Measurements from ENCODE around the gene FLT1.

FLT1 gene

GRCh38 chr13:28375250-28375930, 119.5 kb downstream of the FLT1 start:
- no peaks in the 10 kb centered on the region for H3K79me2 ChIP-seq (ENCODE audit: insufficient read depth, low read depth)
- no peaks in the 10 kb centered on the region for H3K27me3 ChIP-seq (ENCODE audit: insufficient read depth, low read depth)
- H3K4me3 ChIP-seq (IDR thresholded peaks at IDR 0.05; ENCODE audit: insufficient read depth, low read depth, low read length) = no peak overlapping the region
- H3K4me2 ChIP-seq = no peak overlapping the region
- H3K9ac ChIP-seq = no peak overlapping the region
- no peak overlapping the region for H3K27ac ChIP-seq
- TF ChIP-seq, protein P1, sequence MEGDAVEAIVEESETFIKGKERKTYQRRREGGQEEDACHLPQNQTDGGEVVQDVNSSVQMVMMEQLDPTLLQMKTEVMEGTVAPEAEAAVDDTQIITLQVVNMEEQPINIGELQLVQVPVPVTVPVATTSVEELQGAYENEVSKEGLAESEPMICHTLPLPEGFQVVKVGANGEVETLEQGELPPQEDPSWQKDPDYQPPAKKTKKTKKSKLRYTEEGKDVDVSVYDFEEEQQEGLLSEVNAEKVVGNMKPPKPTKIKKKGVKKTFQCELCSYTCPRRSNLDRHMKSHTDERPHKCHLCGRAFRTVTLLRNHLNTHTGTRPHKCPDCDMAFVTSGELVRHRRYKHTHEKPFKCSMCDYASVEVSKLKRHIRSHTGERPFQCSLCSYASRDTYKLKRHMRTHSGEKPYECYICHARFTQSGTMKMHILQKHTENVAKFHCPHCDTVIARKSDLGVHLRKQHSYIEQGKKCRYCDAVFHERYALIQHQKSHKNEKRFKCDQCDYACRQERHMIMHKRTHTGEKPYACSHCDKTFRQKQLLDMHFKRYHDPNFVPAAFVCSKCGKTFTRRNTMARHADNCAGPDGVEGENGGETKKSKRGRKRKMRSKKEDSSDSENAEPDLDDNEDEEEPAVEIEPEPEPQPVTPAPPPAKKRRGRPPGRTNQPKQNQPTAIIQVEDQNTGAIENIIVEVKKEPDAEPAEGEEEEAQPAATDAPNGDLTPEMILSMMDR (conservative IDR thresholded peaks at IDR 0.05; ENCODE audit: low read depth, low read length) = no peak
- H3K4me1 ChIP-seq (ENCODE audit: low read depth, poor library complexity, severe bottlenecking) = no peaks in the 10 kb centered on the region
- H4K20me1 ChIP-seq (ENCODE audit: insufficient read depth) = no peaks in the 10 kb centered on the region
- no peak overlapping the region for H2AFZ ChIP-seq (ENCODE audit: low read depth)
- H3K36me3 ChIP-seq (ENCODE audit: insufficient read depth) = no peaks in the 10 kb centered on the region

GRCh38 chr13:28373810-28374209, 121.1 kb downstream of the FLT1 start:
- Histone ChIP-seq H3K79me2 (ENCODE audit: insufficient read depth, low read depth) (no peaks in the 10 kb centered on the region), H4K20me1 (ENCODE audit: insufficient read depth) (no peaks in the 10 kb centered on the region), H3K4me1 (ENCODE audit: low read depth, poor library complexity, severe bottlenecking) (no peaks in the 10 kb centered on the region), H3K27me3 (ENCODE audit: insufficient read depth, low read depth) (no peaks in the 10 kb centered on the region), H3K9ac (no peak overlapping the region), H3K36me3 (ENCODE audit: insufficient read depth) (no peaks in the 10 kb centered on the region), H3K27ac (no peak overlapping the region), H3K4me3 (IDR thresholded peaks at IDR 0.05; ENCODE audit: insufficient read depth, low read depth, low read length) (no peak overlapping the region), H3K4me2 (no peak overlapping the region), H2AFZ (ENCODE audit: low read depth) (no peak overlapping the region)
- TF ChIP-seq, protein P1 (conservative IDR thresholded peaks at IDR 0.05; ENCODE audit: low read depth, low read length) = no peak

DNA sequence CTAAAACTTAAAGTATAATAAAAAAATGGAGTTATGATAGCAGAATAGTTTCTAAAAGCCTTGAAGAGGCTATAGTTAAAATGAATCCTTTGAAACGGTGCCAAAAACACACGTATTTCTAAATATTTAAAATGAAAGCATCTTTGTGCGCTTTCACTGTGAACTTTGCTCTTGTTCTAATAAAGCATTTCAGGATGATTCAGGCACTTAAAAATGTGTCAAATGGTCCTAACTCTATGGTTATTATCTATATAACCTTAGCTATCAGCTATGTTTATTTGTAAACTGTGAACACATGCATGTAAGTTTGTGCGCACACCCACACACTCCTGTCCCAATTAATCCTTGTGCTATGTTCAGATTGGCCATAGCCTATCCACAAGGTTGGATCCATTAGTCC, 124.5 kb downstream of the FLT1 start:
- no peaks in the 10 kb centered on the region for H3K36me3 ChIP-seq (ENCODE audit: insufficient read depth)
- H3K4me2 ChIP-seq = no peak overlapping the region
- H3K79me2 ChIP-seq (ENCODE audit: insufficient read depth, low read depth) = no peaks in the 10 kb centered on the region
- H4K20me1 ChIP-seq (ENCODE audit: insufficient read depth) = no peaks in the 10 kb centered on the region
- no peaks in the 10 kb centered on the region for H3K27me3 ChIP-seq (ENCODE audit: insufficient read depth, low read depth)
- no peak overlapping the region for H3K27ac ChIP-seq
- no peak overlapping the region for H3K9ac ChIP-seq
- H2AFZ ChIP-seq (ENCODE audit: low read depth) = no peak overlapping the region
- no peak overlapping the region for H3K4me3 ChIP-seq (IDR thresholded peaks at IDR 0.05; ENCODE audit: insufficient read depth, low read depth, low read length)
- TF ChIP-seq, protein P1 (conservative IDR thresholded peaks at IDR 0.05; ENCODE audit: low read depth, low read length) = no peak
- H3K4me1 ChIP-seq (ENCODE audit: low read depth, poor library complexity, severe bottlenecking) = no peaks in the 10 kb centered on the region

- no peaks in the 10 kb centered on the region for H4K20me1 ChIP-seq (ENCODE audit: insufficient read depth)
- H3K79me2 ChIP-seq (ENCODE audit: insufficient read depth, low read depth) = no peaks in the 10 kb centered on the region
- TF ChIP-seq, protein P1 (conservative IDR thresholded peaks at IDR 0.05; ENCODE audit: low read depth, low read length) = no peak
- no peak overlapping the region for H3K4me2 ChIP-seq
- H3K36me3 ChIP-seq (ENCODE audit: insufficient read depth) = no peaks in the 10 kb centered on the region
- no peaks in the 10 kb centered on the region for H3K27me3 ChIP-seq (ENCODE audit: insufficient read depth, low read depth)
- no peak overlapping the region for H3K4me3 ChIP-seq (IDR thresholded peaks at IDR 0.05; ENCODE audit: insufficient read depth, low read depth, low read length)
- H3K9ac ChIP-seq = no peak overlapping the region
- H3K4me1 ChIP-seq (ENCODE audit: low read depth, poor library complexity, severe bottlenecking) = no peaks in the 10 kb centered on the region
- no peak overlapping the region for H3K27ac ChIP-seq
- no peak overlapping the region for H2AFZ ChIP-seq (ENCODE audit: low read depth)
Measured at GRCh38 chr13:28358708-28359107, 136.2 kb downstream of the FLT1 start.
